Measurements from ENCODE around the gene PTAFR.

- no peak for TF ChIP-seq REST (IDR thresholded peaks at IDR 0.05; ENCODE audit: insufficient read depth in 1 of 2, low read depth in 2 of 2, low read length in 2 of 2)
- no peak for TF ChIP-seq TAF1 (IDR thresholded peaks at IDR 0.05; ENCODE audit: borderline replicate concordance, insufficient read depth, low read length)
- no peak for TF ChIP-seq POLR2AphosphoS5 (IDR thresholded peaks at IDR 0.05; ENCODE audit: low read depth, low read length)
- no peak for TF ChIP-seq SIN3A (IDR thresholded peaks at IDR 0.05; ENCODE audit: borderline replicate concordance, insufficient read depth, low read length)
- TF ChIP-seq FOXP2 (optimal IDR thresholded peaks at IDR 0.05; ENCODE audit: borderline replicate concordance, extremely low read depth, extremely low read length, insufficient read depth) = no peak
Observed at GRCh38 chr1:28176492-28177470, at the start of gene PTAFR.
